Mesenteric fat pad (tissue), 1 donor: Measurements from ENCODE around the gene DENND1A. TPM values are rescaled to one million over a fixed set of nuclear protein-coding genes. Genes with fewer than 3 reads are reported as not detected.
"Not testable (repeated sequence)": the region's sequence is repeated elsewhere in the genome, so short reads cannot be mapped to it uniquely, and the experiment has no call there.

Experiments
- DNase-seq: peaks from one replicate; pipeline ENCODE4 v3.0.0-alpha.2; 2020; ENCODE audit warnings: low spot score
- total RNA-seq: library from RNA; stranded (reverse); fragmentation: NEBNext Ultra II Directional; extraction: Animal tissue kit (Norgen Biotek cat#: 25700); gene quantifications from one replicate; pipeline ENCODE4 v1.2.1, GENCODE V29; 2021
- donor health status: DM: yes; HTN: yes; CAD: no.

The DENND1A gene
- total RNA-seq, 1 donor from 2014 or later = 24.4 TPM

GRCh38 chr9:123445981-123446610 is 483.8 kb downstream of the DENND1A start:
- peak; percentile 64 for DNase-seq

DNA sequence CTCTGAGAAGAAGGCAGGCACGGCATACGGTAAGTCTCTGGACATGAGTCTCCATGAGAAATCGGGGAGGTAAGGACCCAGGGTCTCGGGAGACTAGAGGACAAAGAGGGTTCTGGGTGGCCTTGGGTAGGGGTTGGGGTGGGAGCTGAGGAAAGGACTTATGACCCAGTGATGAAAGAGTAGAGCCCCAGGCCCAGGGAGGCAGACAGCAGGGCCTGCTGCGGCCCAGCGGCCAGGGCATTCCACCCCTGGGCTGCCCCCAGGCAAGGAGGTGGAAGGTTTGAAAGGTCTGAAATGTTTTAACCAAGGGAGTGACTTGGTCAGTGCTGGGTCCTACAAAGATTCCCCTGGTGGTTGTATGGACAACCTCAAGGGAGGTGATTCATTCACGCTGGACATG is 484.8 kb downstream of the DENND1A start:
- peak; percentile 64 for DNase-seq

- DNase-seq = no peak
These were observed 488.2 kb downstream of the DENND1A start for GRCh38 chr9:123441769-123442168.

DNA sequence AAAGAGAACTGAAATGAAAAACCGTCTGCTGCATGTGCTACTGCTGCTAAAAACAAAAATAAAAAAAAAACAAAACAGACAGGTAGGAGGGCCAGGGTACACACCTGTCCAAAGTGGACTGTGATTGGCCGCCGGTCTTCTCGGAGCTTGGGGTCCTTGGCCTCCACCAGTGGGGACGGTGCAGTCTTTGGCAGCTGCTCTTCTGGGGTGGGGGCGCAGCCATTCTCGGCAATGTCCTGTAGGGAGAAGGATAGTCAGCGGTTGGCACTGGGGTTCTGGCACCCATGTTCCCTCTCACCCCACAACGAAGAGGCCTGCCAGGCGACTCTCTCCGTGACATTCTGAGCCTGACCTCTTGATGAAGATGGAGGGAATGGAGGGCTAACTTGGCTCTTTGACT is 489.7 kb downstream of the DENND1A start:
- DNase-seq = peak; percentile 65

DNA sequence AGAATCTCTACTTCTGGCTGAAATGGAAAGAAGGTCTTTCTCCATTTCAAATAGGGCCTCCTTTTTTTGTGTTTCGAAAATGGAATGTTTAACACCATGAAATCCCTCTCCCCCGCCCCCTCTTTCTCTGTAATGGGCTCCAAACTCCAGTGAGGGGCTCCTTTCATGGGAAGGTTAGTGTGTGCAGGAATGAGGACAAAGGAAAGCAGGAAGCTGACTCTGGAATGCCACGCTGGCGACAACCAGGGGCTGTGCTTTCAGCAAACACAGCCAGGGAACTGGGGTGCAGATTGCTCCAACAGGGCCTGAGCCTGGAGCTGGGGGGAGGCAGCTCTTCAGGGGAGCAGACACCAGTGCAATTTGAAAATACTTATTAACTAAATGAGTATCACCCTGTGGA is 491.1 kb downstream of the DENND1A start:
- DNase-seq = peak; percentile 43

DNA sequence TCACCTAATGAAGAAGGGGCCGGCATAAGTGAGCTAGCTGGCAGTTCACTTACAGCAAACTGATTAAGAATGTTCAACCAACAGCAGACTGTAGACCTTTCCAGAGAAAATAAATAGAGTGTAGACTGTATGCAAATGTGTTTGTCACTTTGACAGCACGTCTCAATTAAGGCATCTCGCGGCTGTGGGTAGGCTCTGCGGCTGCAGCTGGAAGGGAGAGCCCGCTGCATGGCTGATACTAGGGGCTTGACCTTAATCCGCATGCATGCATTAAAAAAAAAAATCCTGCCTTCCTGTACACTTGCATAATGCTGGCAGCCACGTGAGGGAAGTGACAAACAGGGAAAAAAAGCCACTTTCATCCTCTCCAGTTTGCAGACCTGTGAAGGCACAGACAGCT is 491.6 kb downstream of the DENND1A start:
- DNase-seq = peak; percentile 57

DNA sequence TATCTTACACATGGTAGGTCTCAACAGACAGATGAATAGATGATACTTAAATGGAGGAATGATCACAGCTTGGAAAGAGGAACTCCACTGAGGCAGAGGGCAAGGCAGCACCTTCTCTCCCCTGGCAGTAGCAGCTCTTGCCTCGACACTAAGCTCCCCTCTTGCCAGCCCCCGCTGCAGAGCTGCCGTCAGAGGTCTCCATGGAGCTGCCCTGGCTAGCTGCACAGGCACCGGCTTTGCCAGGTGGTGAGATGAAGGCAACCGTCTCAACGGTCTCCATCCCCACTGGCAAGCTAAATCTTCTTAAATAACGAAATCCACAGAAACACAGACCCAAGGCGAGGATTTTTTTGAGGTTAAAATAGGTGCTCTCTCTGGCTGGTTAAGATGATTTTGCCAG is 492.7 kb downstream of the DENND1A start:
- peak; percentile 16 for DNase-seq

GRCh38 chr9:123435471-123435870 is 494.5 kb downstream of the DENND1A start:
- DNase-seq = no peak

- DNase-seq = peak; percentile 39
These were observed 495.2 kb downstream of the DENND1A start for GRCh38 chr9:123434619-123435240.

DNA sequence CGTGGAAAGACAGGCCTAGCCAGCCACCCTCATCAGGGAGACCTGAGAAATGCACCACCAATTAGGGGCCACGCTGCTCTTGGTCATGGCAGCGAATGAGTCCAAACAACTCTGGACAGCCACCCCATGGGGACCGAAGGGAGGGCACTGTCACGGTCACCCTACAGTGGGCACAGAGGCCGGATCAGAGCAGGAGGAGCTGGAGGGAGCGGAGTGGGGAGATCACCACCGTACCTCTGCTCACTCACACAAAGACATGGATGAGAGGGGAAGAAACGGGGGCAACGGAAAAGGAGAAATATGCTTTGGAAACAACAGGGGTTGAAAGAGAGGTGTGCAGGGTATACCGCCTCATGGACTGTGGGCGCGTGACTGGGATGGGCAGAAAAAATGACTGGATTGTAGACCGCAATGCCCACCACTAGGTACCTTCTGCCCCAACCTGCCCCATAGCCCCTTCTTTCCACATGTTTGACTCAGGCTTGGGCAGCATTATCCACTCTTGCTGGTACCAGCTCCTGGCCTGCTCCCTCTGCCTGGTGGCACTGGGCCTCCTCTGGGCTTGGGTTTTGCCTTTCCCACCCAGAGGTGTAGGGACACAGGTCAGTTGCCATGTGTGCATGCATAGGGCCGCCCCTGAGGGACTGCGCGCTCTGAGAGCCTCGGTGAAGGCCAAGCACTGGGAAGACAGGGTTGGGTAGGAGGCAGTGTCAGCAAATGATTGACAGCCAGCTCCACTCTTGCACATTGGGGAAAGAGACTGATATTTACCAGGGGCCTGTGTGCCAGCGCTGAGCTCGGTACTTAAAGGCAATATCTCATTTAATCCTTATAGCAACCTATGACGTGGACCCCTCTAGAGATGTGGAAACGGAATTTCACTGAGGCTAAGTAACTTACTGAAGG is 497.3 kb downstream of the DENND1A start:
- peak; percentile 72 for DNase-seq

- DNase-seq = peak; percentile 41
These were observed 498.3 kb downstream of the DENND1A start for GRCh38 chr9:123431581-123431980.

DNA sequence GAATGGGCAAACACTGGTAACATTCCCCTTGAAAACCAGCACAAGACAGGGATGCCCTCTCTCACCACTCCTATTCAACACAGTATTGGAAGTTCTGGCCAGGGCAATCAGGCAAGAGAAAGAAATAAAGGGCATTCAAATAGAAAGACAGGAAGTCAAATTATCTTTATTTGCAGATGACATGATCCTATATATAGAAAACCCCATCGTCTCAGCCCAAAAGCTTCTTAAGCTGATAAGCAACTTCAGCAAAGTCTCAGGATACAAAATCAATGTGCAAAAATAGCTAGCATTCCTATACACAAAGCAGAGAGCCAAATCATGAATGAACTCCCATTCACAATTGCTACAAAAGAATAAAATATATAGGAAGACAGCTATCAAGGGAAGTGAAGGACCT is 501.5 kb downstream of the DENND1A start:
- not testable (repeated sequence) for DNase-seq

DNA sequence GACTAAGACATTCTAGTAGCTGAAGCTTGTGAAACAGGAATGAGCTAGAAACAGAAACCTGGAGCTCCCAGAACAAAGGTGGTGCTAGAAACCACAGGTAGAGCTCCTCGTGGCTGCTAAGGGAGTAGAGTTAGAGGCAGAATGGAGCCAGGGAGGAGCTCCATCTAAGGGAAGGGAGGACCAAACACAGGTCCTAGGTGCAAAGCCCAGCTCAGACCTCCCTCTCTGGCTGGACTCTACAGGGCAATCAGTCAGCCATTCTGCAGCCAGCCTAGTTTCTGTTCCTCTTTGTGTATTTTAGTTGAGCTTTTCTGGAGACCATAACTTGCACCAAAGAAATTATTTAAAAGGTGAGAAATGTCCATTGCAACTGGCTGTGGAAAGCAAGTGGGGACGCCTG is 503.5 kb downstream of the DENND1A start:
- DNase-seq = peak; percentile 55

- DNase-seq = no peak
These were observed 504.0 kb downstream of the DENND1A start for GRCh38 chr9:123425836-123426365.

- DNase-seq = peak; percentile 72
These were observed 504.6 kb downstream of the DENND1A start for GRCh38 chr9:123425261-123425821.

DNA sequence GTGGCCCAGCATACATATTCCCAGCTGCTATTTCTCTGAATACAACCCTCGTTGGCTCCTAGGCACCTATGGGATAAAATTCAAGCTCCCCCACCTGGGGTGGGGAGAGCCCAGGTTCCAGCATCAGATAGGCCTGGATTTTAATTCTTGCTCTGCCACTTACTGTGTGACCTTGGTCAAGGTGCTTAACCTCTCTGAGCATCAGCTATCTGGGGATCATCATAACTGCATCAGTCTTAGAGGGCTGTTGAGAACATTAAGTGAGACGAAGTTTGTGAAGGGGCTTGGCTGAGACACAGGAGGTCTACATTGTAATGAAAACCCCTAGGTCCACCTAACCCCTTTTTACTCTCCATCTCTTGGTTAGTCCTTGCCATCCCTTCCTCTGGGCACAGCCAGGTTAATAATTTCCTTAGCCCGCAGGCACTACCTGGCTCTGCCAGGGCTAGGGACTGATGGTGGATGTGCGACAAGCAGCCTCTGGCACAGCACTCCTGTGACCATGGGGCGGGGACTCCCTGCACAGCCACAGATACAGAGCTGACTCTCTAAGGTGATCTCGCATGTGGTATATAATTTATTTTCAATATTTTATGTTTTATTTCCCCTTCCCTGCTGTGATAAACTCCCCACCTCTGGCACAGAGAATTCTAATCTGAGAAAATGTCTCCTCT is 505.2 kb downstream of the DENND1A start:
- peak; percentile 64 for DNase-seq

- DNase-seq = peak; percentile 65
These were observed 505.8 kb downstream of the DENND1A start for GRCh38 chr9:123424131-123424530.

GRCh38 chr9:123423311-123423640 is 506.6 kb downstream of the DENND1A start:
- no peak for DNase-seq

DNA sequence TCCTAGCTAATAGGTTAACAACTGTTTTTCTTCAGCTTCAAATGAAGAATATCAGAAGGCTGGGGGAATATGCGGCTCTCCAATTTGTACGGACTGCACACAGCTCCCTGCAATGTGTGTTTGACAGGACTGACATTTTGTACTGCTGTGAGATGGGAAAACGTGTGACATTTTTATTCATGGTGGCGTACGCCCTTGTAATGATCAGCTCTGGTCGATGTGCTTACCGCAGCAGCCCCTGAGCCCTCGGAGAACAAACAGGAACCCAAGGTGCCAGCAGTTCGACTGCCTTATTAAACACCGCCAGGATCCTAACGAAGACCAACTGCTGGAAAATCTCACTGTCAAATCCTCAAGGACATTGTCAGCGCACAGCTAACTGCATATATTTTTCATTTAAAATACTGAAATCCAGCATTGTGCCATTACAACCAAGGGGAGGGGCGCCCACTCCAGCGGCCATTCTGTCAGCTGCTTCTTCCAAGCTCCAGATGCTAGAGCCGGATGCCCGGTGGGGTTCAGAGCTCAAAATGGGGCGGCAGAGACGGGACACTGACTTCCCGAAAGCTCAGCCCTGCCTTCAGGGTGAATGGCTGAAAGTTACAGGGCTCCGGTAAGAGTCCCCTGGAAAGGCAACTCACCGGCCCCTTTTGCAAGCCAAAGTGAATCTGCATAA is 507.2 kb downstream of the DENND1A start:
- peak; percentile 74 for DNase-seq

DNA sequence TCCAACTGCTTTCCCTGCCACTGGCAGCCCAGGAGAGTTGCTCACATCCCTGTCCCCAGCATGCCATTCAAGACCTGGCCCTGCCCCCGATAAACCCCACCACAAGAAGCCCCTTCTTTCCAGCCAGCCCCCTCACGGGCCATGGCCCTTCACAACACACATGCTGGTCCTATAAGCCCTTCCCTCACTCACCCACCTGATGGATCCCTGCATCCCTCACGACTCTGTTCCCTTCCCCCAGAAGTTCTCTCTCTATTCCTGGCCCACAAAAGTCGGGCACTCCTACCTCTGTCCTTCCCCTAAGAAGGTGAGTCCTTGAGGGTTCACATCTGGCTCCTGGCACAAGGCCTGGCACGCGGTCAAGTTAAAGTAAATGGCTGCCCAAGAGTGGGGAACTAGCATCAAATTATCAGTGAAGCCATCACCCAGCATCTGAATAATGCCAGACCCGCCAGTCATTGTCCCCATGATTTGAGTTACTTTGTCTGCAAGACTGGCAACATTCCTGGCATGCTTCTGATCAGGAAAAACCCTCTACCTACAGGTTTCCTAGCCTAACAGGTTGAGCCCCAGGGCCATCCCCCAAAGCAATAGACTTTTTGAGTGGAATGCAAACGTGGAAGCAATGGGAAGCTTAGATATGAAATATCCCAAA is 508.0 kb downstream of the DENND1A start:
- peak; percentile 51 for DNase-seq
